ENCODE data around the gene SLC7A9.
"Not testable (repeated sequence)": the region's sequence is repeated elsewhere in the genome, so short reads cannot be mapped to it uniquely, and the experiment has no call there.

The SLC7A9 gene

DNA sequence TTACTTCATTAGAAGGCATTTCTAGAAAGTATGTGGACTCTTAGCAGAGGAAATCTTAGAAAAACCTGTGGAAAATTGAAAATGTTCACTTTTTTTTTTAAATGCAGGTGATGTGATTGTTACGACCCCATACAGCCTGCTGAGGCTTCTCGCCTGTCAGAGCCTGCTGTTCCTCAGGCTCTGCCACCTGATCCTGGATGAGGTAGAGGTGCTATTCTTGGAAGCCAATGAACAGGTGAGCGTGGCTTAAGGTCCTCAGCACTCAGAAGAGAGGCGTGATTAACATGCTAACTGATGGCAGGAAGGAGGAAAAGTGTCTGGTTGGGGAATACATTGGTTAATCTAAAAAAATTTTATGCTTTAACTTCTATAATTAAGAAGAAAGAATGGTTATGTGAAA is 71.4 kb downstream of the SLC7A9 start:
- no peak for DNase-seq (ENCODE audit: low spot score)

DNA sequence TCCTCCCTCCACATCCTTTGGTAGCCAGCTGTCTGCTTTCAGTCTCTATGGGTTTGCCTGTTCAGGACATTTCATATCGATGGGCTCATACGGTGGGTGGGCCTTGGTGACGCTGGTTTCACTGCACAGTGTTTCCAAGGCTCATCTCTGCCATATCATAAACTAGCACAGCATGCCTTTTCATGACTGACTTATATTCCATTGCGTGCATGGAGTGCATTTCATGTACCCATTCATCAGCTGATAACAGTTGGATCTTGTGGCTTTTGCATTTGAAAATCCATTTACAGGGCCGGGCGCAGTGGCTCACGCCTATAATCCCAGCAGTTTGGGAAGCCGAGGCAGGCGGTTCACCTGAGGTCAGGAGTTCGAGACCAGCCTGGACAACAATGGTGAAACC is 80.1 kb downstream of the SLC7A9 start:
- DNase-seq (ENCODE audit: low spot score), result no peak

DNA sequence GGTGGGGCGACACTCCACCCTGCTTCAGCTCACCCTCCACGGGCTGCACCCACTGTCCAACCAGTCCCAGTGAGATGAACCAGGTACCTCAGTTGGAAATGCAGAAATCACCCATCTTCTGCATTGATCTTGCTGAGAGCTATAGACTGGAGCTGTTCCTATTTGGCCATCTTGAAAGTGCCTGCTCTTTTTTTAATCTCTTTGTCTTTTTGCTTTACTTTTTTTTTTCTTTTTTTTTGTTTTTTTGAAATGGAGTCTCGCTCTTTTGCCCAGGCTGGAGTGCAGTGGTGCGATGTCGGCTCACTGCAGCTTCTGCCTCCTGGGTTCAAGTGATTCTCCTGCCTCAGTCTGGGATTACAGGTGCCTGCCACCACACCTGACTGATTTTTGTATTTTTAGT is 81.7 kb downstream of the SLC7A9 start:
- not testable (repeated sequence) for DNase-seq (ENCODE audit: low spot score)

DNA sequence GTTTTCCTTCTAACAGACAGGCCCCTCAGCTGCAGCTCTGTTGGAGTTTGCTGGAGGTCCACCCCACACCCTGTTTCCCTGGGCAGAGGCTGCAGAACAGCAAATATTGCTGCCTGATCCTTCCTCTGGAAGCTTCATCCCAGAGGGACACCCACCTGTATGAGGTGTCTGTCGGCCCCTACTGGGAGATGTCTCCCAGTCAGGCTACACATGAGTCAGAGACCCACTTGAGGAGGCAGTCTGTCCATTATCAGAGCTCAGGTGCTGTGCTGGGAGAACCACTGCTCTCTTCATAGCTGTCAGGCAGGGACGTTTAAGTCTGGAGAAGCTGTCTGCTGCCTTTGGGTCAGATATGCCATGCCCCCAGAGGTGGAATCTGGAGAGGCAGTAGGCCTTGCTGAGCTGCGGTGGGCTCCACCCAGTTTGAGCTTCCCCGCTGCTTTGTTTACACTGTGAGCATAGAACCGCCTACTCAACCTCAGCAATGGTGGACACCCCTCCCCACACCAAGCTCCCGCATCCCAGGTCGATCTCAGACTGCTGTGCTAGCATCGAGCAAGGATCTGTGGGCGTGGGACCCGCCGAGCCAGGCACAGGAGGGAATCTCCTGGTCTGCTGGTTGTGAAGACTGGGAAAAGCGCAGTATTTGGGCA is 82.3 kb downstream of the SLC7A9 start:
- peak; percentile 58 for DNase-seq (ENCODE audit: low spot score)

DNA sequence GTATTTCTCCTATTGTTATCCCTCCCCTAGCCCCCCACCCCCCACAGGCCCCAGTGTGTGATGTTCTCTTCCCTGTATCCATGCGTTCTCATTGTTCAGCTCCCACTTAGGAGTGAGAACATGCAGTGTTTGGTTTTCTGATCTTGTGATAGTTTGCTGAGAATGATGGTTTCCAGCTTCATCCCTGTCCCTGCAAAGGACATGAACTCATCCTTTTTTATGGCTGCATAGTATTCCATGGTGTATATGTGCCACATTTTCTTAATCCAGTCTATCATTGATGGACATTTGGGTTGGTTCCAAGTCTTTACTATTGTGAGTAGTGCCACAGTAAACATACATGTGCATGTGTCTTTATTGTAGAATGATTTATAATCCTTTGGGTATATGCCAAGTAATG is 87.5 kb downstream of the SLC7A9 start:
- DNase-seq (ENCODE audit: low spot score), result not testable (repeated sequence)

DNA sequence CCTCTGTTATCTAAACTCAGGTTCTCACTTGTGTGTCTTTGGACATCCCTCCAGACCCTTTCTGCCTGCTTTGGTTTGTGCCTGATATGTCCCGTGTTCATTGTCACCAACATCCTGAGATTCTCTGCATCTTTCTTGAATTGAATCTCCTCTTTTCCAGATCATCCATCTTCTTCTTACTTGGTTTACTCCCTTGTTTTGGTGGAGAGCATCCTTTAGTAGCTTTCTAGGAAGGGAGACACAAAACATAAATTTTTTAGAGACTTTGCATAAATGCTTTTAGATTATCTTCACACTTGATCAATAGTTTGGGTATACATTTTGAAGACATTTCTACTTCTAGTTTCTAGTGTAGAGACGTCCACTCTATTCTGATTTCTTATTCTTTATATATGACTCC is 88.3 kb downstream of the SLC7A9 start:
- DNase-seq (ENCODE audit: low spot score), result no peak
